ENCODE measurements around the gene RALGAPA1. TPM values are rescaled to one million over a fixed set of nuclear protein-coding genes. Genes with fewer than 3 reads are reported as not detected.

Gene RALGAPA1
- total and polyA plus RNA-seq, 2 of the 13 experiments (the other 11 are each of a cell fraction or from before 2014, with no cell fraction given) = 65.0 to 89.2 TPM

DNA sequence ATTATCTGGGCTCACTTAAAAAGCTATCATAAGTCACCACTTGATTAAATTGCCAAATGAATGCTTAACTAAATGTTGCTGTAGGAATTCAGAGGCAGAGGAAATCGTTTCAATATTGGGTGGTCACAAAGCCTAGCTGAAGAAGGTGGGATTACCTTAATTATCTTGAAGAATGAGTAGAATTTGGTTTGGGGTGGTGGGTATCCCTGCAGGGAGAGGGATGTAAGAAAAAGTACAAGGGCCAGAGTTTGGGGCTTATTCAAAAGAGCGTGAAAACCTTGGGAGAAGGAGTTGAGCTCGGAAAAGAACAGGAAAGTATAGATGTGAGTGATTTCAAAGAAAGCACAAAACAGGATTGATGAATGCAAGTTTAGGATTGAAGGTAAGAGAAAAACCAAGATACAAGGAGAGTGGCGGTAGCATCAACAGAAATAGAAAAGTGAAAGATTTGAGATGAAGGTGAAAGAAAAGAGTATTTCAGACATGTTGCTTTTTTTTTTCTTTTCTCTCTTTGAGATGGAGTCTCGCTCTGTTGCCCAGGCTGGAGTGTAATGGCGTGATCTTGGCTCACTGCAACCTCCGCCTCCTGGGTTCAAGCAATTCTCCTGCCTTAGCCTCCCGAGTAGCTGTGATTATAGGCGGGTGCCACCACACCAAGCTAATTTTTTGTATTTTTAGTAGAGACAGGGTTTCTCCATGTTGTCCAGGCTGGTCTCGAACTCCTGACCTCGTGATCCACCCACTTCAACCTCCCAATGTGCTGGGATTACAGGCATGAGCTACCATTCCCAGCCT is 18.8 kb upstream of the RALGAPA1 start (continued):
- TF ChIP-seq, protein P1, sequence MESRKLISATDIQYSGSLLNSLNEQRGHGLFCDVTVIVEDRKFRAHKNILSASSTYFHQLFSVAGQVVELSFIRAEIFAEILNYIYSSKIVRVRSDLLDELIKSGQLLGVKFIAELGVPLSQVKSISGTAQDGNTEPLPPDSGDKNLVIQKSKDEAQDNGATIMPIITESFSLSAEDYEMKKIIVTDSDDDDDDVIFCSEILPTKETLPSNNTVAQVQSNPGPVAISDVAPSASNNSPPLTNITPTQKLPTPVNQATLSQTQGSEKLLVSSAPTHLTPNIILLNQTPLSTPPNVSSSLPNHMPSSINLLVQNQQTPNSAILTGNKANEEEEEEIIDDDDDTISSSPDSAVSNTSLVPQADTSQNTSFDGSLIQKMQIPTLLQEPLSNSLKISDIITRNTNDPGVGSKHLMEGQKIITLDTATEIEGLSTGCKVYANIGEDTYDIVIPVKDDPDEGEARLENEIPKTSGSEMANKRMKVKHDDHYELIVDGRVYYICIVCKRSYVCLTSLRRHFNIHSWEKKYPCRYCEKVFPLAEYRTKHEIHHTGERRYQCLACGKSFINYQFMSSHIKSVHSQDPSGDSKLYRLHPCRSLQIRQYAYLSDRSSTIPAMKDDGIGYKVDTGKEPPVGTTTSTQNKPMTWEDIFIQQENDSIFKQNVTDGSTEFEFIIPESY (CRISPR knock-in tag; IDR thresholded peaks at IDR 0.05) = 0 out of 2 replicates have a peak, but pooled peaks have one; percentile 4
- TF ChIP-seq TBX2 (CRISPR knock-in tag; IDR thresholded peaks at IDR 0.05; ENCODE audit: borderline replicate concordance) (no peak), HNRNPK (IDR thresholded peaks at IDR 0.05; ENCODE audit: low read depth, low read length, poor library complexity, severe bottlenecking) (no peak), EHMT2 (IDR thresholded peaks at IDR 0.05; ENCODE audit: borderline replicate concordance, low read depth, low read length) (no peak), NFYC (CRISPR knock-in tag; IDR thresholded peaks at IDR 0.05) (0 out of 2 replicates have a peak, but pooled peaks have one; percentile 6), RCOR2 (CRISPR knock-in tag; IDR thresholded peaks at IDR 0.05) (no peak), MTA1 (CRISPR knock-in tag; IDR thresholded peaks at IDR 0.05; ENCODE audit: borderline replicate concordance) (0 out of 2 replicates have a peak, but pooled peaks have one; percentile 11), ZNF121 (CRISPR knock-in tag; IDR thresholded peaks at IDR 0.05) (peak; percentile 36; the same call in 1 of the 2 replicates), ZNF224 (CRISPR knock-in tag; IDR thresholded peaks at IDR 0.05) (0 out of 2 replicates have a peak, but pooled peaks have one; percentile 20), KLF16 (CRISPR knock-in tag; IDR thresholded peaks at IDR 0.05) (no peak), IKZF4 (CRISPR knock-in tag; IDR thresholded peaks at IDR 0.05; ENCODE audit: borderline replicate concordance, low read depth, not compliant biosample characterization) (peak; percentile 61), NCOA2 (CRISPR knock-in tag; IDR thresholded peaks at IDR 0.05) (0 out of 2 replicates have a peak, but pooled peaks have one; percentile 21), CREM (IDR thresholded peaks at IDR 0.05) (no peak), CREM (CRISPR knock-in tag; IDR thresholded peaks at IDR 0.05) (no peak), NRL (CRISPR knock-in tag; IDR thresholded peaks at IDR 0.05; ENCODE audit: borderline replicate concordance) (0 out of 2 replicates have a peak, but pooled peaks have one; percentile 71), ZNF354B (CRISPR knock-in tag; IDR thresholded peaks at IDR 0.05) (peak; percentile 58; the same call in 1 of the 2 replicates)
- TF ChIP-seq, protein P2, sequence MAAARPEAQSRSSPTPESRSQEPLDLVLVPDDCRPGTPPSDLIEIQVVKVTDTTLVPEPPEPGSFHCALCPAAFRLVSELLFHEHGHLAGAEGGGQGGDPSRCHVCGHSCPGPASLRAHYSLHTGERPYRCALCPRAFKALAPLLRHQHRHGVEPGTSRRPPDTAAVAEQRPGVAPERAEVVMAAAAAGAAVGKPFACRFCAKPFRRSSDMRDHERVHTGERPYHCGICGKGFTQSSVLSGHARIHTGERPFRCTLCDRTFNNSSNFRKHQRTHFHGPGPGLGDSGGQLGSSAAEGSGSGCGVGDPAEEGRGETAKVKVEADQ (CRISPR knock-in tag; IDR thresholded peaks at IDR 0.05; ENCODE audit: borderline replicate concordance) = peak; percentile 35; the same call in 1 of the 2 replicates
- TF ChIP-seq, protein P3, sequence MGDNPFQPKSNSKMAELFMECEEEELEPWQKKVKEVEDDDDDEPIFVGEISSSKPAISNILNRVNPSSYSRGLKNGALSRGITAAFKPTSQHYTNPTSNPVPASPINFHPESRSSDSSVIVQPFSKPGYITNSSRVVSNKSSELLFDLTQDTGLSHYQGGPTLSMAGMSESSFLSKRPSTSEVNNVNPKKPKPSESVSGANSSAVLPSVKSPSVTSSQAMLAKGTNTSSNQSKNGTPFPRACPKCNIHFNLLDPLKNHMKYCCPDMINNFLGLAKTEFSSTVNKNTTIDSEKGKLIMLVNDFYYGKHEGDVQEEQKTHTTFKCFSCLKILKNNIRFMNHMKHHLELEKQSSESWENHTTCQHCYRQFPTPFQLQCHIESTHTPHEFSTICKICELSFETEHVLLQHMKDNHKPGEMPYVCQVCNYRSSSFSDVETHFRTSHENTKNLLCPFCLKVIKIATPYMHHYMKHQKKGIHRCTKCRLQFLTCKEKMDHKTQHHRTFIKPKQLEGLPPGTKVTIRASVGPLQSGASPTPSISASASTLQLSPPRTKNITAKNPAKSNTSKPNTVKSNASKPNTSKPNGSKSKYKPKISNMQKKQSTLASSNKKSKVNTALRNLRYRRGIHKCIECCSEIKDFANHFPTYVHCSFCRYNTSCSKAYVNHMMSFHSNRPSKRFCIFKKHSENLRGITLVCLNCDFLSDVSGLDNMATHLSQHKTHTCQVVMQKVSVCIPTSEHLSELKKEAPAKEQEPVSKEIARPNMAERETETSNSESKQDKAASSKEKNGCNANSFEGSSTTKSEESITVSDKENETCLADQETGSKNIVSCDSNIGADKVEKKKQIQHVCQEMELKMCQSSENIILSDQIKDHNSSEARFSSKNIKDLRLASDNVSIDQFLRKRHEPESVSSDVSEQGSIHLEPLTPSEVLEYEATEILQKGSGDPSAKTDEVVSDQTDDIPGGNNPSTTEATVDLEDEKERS (CRISPR knock-in tag; IDR thresholded peaks at IDR 0.05) = no peak
- TF ChIP-seq, protein P4, sequence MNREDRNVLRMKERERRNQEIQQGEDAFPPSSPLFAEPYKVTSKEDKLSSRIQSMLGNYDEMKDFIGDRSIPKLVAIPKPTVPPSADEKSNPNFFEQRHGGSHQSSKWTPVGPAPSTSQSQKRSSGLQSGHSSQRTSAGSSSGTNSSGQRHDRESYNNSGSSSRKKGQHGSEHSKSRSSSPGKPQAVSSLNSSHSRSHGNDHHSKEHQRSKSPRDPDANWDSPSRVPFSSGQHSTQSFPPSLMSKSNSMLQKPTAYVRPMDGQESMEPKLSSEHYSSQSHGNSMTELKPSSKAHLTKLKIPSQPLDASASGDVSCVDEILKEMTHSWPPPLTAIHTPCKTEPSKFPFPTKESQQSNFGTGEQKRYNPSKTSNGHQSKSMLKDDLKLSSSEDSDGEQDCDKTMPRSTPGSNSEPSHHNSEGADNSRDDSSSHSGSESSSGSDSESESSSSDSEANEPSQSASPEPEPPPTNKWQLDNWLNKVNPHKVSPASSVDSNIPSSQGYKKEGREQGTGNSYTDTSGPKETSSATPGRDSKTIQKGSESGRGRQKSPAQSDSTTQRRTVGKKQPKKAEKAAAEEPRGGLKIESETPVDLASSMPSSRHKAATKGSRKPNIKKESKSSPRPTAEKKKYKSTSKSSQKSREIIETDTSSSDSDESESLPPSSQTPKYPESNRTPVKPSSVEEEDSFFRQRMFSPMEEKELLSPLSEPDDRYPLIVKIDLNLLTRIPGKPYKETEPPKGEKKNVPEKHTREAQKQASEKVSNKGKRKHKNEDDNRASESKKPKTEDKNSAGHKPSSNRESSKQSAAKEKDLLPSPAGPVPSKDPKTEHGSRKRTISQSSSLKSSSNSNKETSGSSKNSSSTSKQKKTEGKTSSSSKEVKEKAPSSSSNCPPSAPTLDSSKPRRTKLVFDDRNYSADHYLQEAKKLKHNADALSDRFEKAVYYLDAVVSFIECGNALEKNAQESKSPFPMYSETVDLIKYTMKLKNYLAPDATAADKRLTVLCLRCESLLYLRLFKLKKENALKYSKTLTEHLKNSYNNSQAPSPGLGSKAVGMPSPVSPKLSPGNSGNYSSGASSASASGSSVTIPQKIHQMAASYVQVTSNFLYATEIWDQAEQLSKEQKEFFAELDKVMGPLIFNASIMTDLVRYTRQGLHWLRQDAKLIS (CRISPR knock-in tag; IDR thresholded peaks at IDR 0.05) = no peak
